IPS-15b (cell line): ENCODE data around the gene CALN1.

Experiments used
- H3K27me3 ChIP-seq: one replicate; pipeline ENCODE4 v1.6.1; 2013; ENCODE audit warnings: low read length; ENCODE audit not compliant: control insufficient read depth, insufficient read depth
- H3K36me3 ChIP-seq: one replicate; pipeline ENCODE4 v1.6.1; 2013; ENCODE audit warnings: low read length; ENCODE audit not compliant: control insufficient read depth, insufficient read depth
- H3K4me1 ChIP-seq: one replicate; pipeline ENCODE4 v1.6.1; 2013; ENCODE audit warnings: mild to moderate bottlenecking, low read length; ENCODE audit not compliant: control insufficient read depth, insufficient read depth
- H3K4me3 ChIP-seq: one replicate; pipeline ENCODE4 v1.5.1; 2013; ENCODE audit warnings: low read depth, low read length
- H3K9ac ChIP-seq: one replicate; pipeline ENCODE4 v1.6.1; 2013; ENCODE audit warnings: low read depth, mild to moderate bottlenecking, low read length
- H3K9me3 ChIP-seq: one replicate; pipeline ENCODE4 v1.6.1; 2013; ENCODE audit warnings: mild to moderate bottlenecking, low read length; ENCODE audit not compliant: control insufficient read depth, insufficient read depth

The CALN1 gene

DNA sequence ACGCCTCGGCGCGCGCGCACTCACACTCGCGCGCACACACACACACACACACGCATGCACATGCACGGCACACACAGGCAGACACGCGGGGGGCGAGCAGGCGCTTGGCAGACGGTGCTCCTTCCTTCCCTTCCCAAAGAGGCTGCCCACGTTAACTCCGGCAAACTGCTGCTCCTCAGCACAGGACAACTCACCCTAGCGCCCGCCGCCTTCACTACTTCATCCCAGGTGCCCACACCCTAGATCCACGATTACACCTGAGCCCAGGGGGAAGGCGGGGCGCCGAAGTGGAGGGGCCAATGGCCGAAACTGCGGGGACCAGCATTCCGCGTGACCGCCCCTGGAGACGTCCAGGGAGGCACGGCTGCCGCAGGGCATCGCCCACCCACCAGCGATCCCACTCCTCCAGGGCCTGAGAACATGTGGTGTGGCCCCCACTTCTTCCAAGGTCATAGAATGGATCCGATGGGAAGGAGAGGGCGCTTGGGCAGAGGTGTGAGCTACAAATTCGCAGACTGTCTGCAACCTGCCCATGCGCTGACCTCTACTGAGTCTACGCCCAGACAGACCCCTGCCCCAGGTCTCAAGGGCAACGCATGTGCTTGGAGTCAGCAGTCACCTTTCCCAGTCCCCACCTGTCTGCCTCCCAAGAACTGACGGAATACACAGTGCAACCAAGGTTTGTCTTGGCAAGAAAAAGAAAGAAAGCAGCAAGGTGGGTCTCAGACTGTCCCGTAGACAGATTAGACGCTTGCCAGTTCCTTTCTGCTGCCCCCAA is 74.6 kb downstream of the CALN1 start:
- H3K9me3 ChIP-seq = no peaks in the 10 kb centered on the region
- H3K36me3 ChIP-seq = no peaks in the 10 kb centered on the region
- peaks cover 2% of the 10 kb centered on the region for H3K4me1 ChIP-seq
- peak overlapping the region; percentile 72 for H3K4me3 ChIP-seq
- peaks cover 30% of the 10 kb centered on the region for H3K27me3 ChIP-seq
- no peak overlapping the region for H3K9ac ChIP-seq

DNA sequence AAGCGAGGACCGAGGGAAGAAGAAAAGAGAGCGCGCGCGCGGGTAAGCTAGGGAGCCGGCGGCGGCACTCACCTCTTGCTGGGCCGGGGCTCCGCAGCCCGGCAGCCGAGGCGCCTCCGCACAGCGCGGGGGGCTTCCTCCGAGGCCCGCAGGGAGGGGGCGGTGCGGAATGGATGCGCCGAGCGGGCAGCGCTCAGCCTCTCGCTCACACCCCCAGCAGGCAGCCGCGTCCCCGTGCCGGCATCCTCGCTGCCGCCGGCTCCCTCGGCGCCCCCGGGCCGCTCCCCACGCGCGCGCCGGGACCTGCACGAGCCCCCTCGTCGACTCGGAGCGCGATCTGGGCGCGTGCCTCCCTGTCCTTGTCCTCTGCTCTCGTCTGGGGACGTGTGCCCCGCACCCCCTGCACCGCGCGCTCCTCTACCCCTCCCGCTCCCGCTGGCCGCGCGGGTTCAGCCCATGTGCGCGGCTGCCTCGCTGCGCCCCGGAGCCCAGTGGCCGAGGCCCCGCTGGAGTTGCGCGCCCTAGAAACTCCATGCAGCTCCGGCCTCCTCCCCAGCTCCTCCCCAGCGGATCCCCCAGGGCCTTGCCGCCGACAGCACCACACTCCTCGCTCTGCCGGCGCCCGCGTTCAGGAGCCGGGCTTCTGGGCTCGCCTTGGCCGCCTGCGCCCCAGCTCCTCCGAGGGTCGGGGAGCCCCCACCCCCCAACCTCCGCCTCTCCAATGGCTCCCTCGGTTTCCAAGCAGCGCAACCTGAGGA is 75.3 kb downstream of the CALN1 start:
- Histone ChIP-seq H3K27me3 (peaks cover 30% of the 10 kb centered on the region), H3K4me3 (peak overlapping the region; percentile 72), H3K9me3 (no peaks in the 10 kb centered on the region), H3K9ac (peak overlapping the region; percentile 62), H3K36me3 (no peaks in the 10 kb centered on the region), H3K4me1 (peaks cover 2% of the 10 kb centered on the region)

DNA sequence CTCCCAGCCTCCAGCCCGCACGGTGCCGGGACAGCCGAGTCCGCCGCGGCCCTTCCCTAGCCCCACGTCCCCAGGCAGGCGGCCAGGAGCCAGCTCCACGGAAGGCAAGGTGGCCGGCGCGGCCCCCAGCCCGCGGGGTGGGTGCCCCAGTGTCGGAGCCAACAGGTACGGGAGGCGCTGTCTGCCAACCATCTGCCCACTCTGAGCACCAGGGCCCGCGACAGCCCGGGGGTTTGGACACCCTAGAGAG is 75.8 kb downstream of the CALN1 start:
- no peaks in the 10 kb centered on the region for H3K36me3 ChIP-seq
- H3K27me3 ChIP-seq = peaks cover 30% of the 10 kb centered on the region
- peak overlapping the region; percentile 72 for H3K4me3 ChIP-seq
- no peaks in the 10 kb centered on the region for H3K9me3 ChIP-seq
- H3K9ac ChIP-seq = no peak overlapping the region
- H3K4me1 ChIP-seq = peaks cover 2% of the 10 kb centered on the region

DNA sequence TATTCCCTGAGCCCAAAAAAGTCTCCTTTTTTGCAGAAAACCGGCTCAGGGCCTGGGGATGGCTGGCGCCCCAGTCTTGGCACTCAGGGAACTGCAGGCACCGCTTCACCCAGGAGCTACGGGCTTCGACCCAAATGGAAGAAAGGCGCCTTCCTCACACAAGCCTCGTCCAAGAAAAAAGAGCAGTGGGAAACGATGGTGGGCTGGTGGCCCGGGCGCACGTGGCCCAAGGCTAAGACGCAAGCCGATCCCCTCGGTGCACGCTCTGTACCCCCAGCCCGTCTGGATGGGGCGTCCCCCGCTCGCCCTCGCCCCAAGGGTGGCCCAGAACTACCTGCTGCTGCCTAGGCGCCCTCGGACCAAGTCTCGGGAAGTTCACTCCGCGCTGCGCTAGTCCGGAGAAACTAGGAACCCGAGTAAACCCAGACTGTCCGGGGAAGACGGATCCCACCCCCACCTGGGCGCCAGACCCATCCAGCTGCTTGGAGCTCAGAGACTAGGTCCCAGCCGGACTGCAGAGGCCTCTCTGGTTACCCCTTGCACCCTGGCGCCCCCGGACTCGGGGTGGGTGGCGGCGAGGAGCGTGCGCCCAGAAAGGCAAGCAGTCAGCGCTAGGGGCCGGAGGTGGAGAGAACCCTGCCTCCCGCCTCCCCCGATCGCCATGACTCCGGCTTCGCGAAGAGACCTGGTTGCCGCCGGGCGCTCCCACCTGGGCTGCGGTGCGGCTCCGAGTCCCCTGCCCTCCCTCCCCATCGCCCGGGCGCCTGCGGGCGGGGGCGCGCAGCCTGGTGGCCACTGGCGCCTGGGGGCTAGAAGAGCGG is 76.4 kb downstream of the CALN1 start:
- Histone ChIP-seq H3K9ac (peak overlapping the region; percentile 14), H3K4me3 (peak overlapping the region; percentile 72), H3K27me3 (peaks cover 30% of the 10 kb centered on the region)

DNA sequence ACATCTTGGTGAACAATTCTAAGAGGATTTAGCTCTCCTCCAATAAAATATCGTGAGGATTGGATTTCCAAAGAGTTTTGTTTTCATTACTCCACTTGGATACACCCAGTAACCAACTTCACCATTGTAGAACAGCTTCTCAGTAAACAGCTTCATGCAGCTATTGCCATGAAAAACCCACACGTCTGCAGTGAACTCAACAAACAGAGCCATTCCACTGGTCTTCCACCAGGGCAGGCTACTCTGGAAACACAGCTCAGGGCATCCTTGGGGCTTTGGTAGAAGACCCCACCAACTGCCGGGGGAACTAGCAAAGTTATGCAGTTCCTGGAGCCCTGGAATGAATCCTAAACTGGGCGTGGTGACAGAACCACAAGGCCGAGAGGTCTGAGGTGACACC is 77.4 kb downstream of the CALN1 start:
- Histone ChIP-seq H3K27me3 (peaks cover 28% of the 10 kb centered on the region), H3K36me3 (no peaks in the 10 kb centered on the region), H3K9ac (no peak overlapping the region), H3K4me1 (peaks cover 2% of the 10 kb centered on the region), H3K9me3 (no peaks in the 10 kb centered on the region), H3K4me3 (no peak overlapping the region)

More for the DNA sequence above, 76.4 kb downstream of the CALN1 start:
- Histone ChIP-seq H3K36me3 (no peaks in the 10 kb centered on the region), H3K4me1 (peaks cover 2% of the 10 kb centered on the region), H3K9me3 (no peaks in the 10 kb centered on the region)

DNA sequence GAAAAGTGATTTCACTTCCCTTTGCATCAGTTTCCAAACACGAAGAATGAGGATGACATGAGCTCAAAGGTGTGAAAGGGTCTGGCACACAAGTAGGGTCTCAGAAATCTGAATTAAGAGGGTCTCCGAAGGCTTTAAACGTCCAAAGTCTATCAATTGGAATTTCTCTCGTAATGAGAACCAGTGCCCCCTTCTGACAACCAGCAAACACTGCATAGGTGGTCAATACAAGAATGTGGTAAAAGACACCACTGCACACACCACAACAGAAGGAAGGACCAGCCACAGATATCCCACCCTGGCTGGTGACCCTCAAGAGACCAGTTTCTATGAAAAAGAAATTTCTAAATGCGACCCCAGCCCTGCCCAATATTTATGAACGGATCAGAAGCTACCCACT is 78.1 kb downstream of the CALN1 start:
- Histone ChIP-seq H3K9ac (no peak overlapping the region), H3K27me3 (peaks cover 25% of the 10 kb centered on the region), H3K4me1 (peaks cover 2% of the 10 kb centered on the region), H3K9me3 (no peaks in the 10 kb centered on the region), H3K36me3 (no peaks in the 10 kb centered on the region), H3K4me3 (no peak overlapping the region)

DNA sequence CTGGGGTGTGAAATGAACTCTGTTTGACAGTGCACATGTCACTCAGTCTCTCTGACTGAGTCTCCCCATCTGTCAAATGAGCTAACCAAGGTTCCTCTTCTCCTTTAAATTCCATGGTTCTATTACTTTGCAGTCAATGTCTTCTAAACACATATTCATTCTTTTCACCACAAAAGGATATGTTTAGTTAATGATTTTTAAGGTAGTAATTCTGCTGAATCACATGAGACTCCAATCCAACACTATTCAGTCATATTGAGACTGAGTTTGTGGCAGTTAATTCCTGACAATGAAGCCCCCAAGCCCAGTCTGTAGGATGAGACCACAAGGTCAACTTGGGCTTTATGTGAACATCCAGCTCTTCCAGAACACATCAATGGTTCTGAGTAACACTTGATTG is 85.3 kb downstream of the CALN1 start:
- no peaks in the 10 kb centered on the region for H3K36me3 ChIP-seq
- H3K9me3 ChIP-seq = no peaks in the 10 kb centered on the region
- no peaks in the 10 kb centered on the region for H3K27me3 ChIP-seq
- no peak overlapping the region for H3K4me3 ChIP-seq
- H3K4me1 ChIP-seq = no peaks in the 10 kb centered on the region
- no peak overlapping the region for H3K9ac ChIP-seq

DNA sequence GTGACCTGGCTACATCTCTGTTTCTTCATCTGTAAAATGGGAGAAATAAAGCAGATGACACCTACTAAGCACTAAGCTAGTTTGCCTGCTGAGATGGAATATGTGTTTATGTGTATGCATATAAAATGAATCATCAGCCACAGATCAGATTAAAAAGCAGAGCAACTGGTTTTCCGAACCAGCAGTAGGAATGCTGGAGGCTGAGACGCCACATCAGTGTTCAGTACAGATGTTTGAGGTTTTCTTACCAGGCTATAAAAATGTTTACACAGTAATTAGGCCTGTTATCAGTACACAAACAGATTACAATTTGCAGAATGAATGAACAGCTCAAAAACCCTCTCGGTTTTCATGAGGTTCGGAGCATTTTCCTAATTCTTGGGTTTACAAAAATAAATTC is 85.8 kb downstream of the CALN1 start:
- Histone ChIP-seq H3K9me3 (no peaks in the 10 kb centered on the region), H3K9ac (no peak overlapping the region), H3K4me3 (no peak overlapping the region), H3K4me1 (no peaks in the 10 kb centered on the region), H3K27me3 (no peaks in the 10 kb centered on the region), H3K36me3 (no peaks in the 10 kb centered on the region)

DNA sequence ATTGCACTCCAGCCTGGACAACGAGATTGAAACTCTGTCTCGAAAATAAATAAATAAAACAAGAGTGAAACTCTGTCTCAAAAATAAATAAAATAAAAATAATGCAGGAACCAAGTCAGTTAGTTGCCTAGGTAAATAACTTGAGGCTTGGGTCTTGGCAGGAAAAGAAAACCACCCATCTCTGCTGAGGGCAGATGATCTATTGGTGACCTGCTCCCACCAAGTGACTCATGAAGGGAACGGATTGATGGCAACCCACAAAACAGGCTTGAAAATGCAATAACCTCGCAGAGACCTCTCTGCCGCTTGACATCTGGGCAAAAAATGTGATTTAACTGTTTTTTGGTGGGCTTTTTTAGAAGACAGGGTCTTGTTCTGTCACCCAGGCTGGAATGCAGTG is 86.6 kb downstream of the CALN1 start:
- H3K9me3 ChIP-seq = no peaks in the 10 kb centered on the region
- H3K9ac ChIP-seq = no peak overlapping the region
- no peak overlapping the region for H3K4me3 ChIP-seq
- H3K36me3 ChIP-seq = no peaks in the 10 kb centered on the region
- no peaks in the 10 kb centered on the region for H3K4me1 ChIP-seq
- no peaks in the 10 kb centered on the region for H3K27me3 ChIP-seq

DNA sequence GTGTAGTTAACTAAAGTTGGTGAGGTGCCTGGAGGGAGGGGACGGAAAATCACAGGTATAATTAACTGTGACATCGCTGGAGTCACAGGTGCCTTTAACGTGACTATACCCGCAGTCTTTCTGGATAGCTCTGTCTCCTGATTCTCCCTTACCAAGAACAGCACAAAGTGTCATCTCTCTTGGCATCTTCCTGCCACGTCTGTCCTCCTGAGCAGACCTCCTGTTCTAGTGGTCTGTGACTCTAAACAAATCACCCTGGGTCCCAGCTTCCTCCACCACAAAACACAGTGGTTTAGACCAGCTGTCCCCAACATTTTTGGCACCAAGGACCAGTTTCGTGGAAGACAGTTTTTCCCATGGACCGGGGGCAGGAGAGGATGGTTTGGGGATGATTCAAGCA is 90.5 kb downstream of the CALN1 start:
- Histone ChIP-seq H3K9ac (no peak overlapping the region), H3K27me3 (no peaks in the 10 kb centered on the region)

DNA sequence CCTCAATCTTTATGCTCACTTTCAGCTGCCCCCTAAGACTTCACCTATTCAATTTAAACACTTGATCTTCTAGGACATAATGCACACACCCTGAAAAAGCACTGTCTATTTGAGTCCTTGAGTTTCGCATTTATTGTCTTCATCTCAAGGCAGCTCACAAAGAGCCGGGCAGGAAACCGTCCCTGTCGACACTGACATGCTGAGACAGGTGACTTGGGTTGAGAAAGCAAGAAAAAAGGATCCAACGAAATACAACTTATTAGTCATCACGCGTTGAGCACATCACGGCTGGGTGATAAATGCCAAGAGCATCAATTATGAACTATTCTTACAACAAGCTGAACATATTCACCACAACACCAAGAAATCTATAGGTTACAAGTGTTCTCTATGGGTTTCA is 91.1 kb downstream of the CALN1 start:
- Histone ChIP-seq H3K4me3 (no peak overlapping the region), H3K9ac (no peak overlapping the region), H3K4me1 (no peaks in the 10 kb centered on the region), H3K9me3 (no peaks in the 10 kb centered on the region), H3K36me3 (no peaks in the 10 kb centered on the region), H3K27me3 (no peaks in the 10 kb centered on the region)

More for the DNA sequence above, 90.5 kb downstream of the CALN1 start:
- no peaks in the 10 kb centered on the region for H3K36me3 ChIP-seq
- H3K4me1 ChIP-seq = no peaks in the 10 kb centered on the region
- no peak overlapping the region for H3K4me3 ChIP-seq
- no peaks in the 10 kb centered on the region for H3K9me3 ChIP-seq
